DMS 273 treated with DMSO at 0.1 percent for 48 hours (cell line): ENCODE results near the gene SUGP1.

Source experiments
- DNase-seq: peaks from one replicate; lab custom pipeline; 2025; lab: John Stamatoyannopoulos, UW

Gene SUGP1

DNA sequence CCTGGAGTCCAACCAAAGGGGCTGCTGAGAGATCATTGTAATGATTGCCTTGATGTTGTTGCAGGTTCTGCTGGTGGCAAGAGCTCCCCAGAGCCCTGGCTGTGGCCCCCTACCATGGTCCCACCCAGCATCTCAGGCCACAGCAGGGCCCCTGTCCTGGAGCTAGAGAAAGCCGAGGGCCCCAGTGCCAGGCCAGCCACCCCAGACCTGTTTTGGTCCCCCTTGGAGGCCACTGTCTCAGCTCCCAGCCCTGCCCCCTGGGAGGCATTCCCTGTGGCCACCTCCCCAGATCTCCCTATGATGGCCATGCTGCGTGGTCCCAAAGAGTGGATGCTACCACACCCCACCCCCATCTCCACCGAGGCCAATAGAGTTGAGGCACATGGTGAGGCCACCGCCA is 93.1 kb downstream of the SUGP1 start:
- no peak for DNase-seq

DNA sequence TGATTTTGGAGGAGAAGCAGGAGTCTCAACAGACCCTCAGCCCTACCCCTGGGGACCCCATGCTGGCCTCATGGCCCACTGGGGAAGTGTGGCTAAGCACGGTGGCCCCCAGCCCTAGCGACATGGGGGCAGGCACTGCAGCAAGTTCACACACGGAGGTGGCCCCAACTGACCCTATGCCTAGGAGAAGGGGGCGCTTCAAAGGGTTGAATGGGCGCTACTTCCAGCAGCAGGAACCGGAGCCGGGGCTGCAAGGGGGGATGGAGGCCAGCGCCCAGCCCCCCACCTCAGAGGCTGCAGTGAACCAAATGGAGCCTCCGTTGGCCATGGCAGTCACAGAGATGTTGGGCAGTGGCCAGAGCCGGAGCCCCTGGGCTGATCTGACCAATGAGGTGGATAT is 93.6 kb downstream of the SUGP1 start:
- DNase-seq = no peak

DNA sequence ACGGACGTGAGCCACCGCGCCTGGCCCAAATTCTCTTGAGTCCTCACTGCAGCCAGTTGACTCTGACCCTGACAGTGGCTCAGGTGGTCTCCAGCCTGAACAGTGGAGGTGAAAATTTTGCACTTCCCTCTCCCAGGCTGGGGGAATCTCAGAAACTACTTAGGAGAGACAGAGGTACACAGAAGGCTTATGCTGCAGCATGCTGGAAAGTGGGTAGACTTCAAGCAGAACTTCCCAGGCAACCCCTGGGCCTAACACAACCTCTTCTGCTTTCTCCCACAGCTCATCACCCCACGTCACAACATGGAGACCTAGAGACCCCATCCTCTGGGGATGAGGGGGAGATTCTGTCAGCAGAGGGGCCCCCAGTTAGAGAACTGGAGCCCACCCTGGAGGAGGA is 94.1 kb downstream of the SUGP1 start:
- no peak for DNase-seq
